GM12892 (cell line): Measurements from ENCODE around the gene LFNG.

ENCODE experiments used
- POLR2A ChIP-seq: IDR thresholded peaks from 2 replicates; pipeline ENCODE4 v1.6.1; 2011; ENCODE audit warnings: low read depth, low read length, control low read depth
- TAF1 ChIP-seq: IDR thresholded peaks from 2 replicates; pipeline ENCODE4 v1.6.1; 2011; ENCODE audit warnings: low read depth, mild to moderate bottlenecking, control low read depth, low read length, borderline replicate concordance

DNA sequence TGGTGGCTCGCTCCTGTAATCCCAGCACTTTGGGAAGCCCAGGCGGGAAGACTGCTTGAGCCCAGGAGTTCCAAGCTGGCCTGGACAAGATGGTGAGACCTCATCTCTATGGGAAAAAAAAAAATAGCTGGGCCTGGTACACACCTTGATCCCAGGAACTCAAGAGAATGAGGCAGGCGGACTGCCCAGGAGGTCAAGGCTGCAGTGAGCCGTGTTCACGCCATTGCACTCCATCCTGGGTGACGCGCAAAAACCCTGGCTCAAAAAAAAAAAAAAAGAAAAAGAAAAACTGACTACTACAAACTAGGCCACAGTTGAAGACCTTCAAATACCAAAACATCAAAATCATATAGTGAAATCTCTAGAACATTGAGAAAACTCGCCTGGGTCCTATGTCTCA lies 31.8 kb downstream of the LFNG start:
- TF ChIP-seq TAF1 = no peak
- TF ChIP-seq POLR2A = no peak
